PFSK-1 (cell line): ENCODE results near the gene ABLIM2.

ENCODE experiments used
- FOXP2 ChIP-seq: optimal IDR thresholded peaks from 2 replicates; pipeline ENCODE3; 2011; ENCODE audit warnings: borderline replicate concordance, control low read depth, inconsistent platforms; ENCODE audit not compliant: insufficient read depth; ENCODE audit errors: extremely low read length, extremely low read depth
- POLR2AphosphoS5 ChIP-seq: IDR thresholded peaks from 2 replicates; pipeline ENCODE4 v1.6.1; 2012; ENCODE audit warnings: low read depth, mild to moderate bottlenecking, control low read depth, low read length, moderate library complexity
- TAF1 ChIP-seq: IDR thresholded peaks from 2 replicates; pipeline ENCODE4 v1.6.1; 2012; ENCODE audit warnings: low read length, control low read depth, borderline replicate concordance; ENCODE audit not compliant: insufficient read depth

DNA sequence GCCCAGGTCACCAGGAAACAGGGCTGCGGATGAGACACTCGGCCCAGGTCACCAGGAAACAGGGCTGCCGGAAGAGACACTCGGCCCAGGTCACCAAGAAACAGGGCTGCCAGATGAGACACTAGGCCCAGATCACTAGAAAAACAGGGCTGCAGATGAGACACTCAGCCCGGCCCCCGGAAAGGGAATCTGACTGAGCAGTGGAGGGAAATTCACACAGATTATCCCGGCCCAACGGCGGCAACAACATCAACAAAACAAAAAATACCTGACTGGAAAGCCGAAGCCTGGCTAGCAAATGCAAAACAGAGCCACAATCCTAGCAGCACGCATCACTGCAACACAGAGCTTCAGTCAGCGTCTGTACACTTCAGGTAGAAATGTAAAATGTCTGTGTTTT, 239.6 kb downstream of the ABLIM2 start:
- TF ChIP-seq TAF1 (no peak), FOXP2 (no peak), POLR2AphosphoS5 (no peak)
